Peyer's patch (tissue), 4 donors: ENCODE measurements around the gene NEURL2. TPM values are rescaled to one million over a fixed set of nuclear protein-coding genes. Genes with fewer than 3 reads are reported as not detected.

Experiments used
- DNase-seq, 3 donors: peaks; one replicate each; pipeline ENCODE4 v3.0.0-alpha.2; 2017 to 2019
- H3K27ac ChIP-seq, 4 donors: fragments of 200-600 bp; sonication (generic); one replicate each; pipeline ENCODE4 v1.5.1; 2016 to 2019
- H3K27me3 ChIP-seq, 2 donors: fragments of 200-600 bp; sonication (generic); one replicate each; pipeline ENCODE4 v1.5.1; 2019
- H3K36me3 ChIP-seq, 3 donors: fragments of 200-600 bp; sonication (generic); one replicate each; pipeline ENCODE4 v1.5.1; 2016 to 2019
- H3K4me1 ChIP-seq, 4 donors: fragments of 200-600 bp; sonication (generic); one replicate each; pipeline ENCODE4 v1.5.1; 2016 to 2019
- H3K4me3 ChIP-seq, 4 donors: fragments of 200-600 bp; sonication (generic); 1 replicate in 3 of 4; 2 replicates in 1 of 4; pipeline ENCODE4 v1.5.1; 2016 to 2019; ENCODE audit warnings: mild to moderate bottlenecking in 1 of 4
- H3K9me3 ChIP-seq, 4 donors: fragments of 200-600 bp; sonication (generic); one replicate each; pipeline ENCODE4 v1.5.1; 2016 to 2019; ENCODE audit warnings: mild to moderate bottlenecking in 1 of 4
- POLR2A ChIP-seq, 2 donors: fragments of 450-650 bp; IDR thresholded peaks; one replicate each; pipeline ENCODE4 v1.5.1; 2017; ENCODE audit warnings: antibody characterized with exemption in 2 of 2, mild to moderate bottlenecking in 2 of 2, moderate library complexity in 2 of 2
- total RNA-seq, 4 donors: library from RNA; depleted of rRNA; stranded (reverse); fragments of >200 nt; gene quantifications; one replicate each; pipeline ENCODE4 v1.1.0, GENCODE V29; 2016
- TF ChIP-seq, protein P1 (sequence below), 6 experiments: fragments of 450-650 bp in 4 of 6; fragments of 200-600 bp in 2 of 6; sonication (generic) in 1 of 6; IDR thresholded peaks; one replicate each; pipeline ENCODE4 v1.5.1; 2017 to 2019; ENCODE audit warnings: antibody characterized with exemption in 6 of 6, mild to moderate bottlenecking in 3 of 6, moderate library complexity in 1 of 6

The NEURL2 gene
- total RNA-seq, 4 donors from 2014 or later = 3.3 to 27.6 (median 23.9) TPM

DNA sequence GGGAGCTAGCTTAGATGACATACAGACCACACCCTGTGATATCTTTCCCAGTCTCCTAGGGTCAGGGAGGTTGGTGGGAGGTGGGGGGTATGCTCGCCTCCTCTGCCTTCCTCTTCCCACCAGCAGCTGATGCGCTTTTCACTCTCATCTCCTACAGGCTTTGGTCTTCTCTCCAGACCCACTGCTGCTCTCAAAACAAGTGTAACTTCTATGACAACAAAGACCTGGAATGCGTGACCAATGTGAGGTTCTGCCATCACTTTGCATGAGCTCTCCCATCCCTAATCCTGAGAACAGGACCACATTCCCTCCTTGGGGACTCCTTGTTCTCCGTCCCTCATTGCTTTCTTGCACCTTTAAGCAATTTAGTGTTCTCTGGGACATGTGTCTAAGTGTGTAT, 2.8 kb upstream of the NEURL2 start:
- Histone ChIP-seq H3K9me3 (no peaks in the 10 kb centered on the region), H3K4me1 (peaks cover 0 to 37% (median 11%) of the 10 kb centered on the region in 4 donors), H3K27me3 (no peaks in the 10 kb centered on the region), H3K4me3 (no peak overlapping the region), H3K36me3 (peaks cover 0 to 51% (median 0%) of the 10 kb centered on the region in 3 donors), H3K27ac (no peak overlapping the region)
- DNase-seq = no peak
- TF ChIP-seq, protein P1, sequence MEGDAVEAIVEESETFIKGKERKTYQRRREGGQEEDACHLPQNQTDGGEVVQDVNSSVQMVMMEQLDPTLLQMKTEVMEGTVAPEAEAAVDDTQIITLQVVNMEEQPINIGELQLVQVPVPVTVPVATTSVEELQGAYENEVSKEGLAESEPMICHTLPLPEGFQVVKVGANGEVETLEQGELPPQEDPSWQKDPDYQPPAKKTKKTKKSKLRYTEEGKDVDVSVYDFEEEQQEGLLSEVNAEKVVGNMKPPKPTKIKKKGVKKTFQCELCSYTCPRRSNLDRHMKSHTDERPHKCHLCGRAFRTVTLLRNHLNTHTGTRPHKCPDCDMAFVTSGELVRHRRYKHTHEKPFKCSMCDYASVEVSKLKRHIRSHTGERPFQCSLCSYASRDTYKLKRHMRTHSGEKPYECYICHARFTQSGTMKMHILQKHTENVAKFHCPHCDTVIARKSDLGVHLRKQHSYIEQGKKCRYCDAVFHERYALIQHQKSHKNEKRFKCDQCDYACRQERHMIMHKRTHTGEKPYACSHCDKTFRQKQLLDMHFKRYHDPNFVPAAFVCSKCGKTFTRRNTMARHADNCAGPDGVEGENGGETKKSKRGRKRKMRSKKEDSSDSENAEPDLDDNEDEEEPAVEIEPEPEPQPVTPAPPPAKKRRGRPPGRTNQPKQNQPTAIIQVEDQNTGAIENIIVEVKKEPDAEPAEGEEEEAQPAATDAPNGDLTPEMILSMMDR (IDR thresholded peaks at IDR 0.05) = no peak
- TF ChIP-seq POLR2A (IDR thresholded peaks at IDR 0.05) = no peak

- peaks cover 0 to 50% (median 0%) of the 10 kb centered on the region in 3 donors for H3K36me3 ChIP-seq
- peaks cover 0 to 38% (median 11%) of the 10 kb centered on the region in 4 donors for H3K4me1 ChIP-seq
- DNase-seq = peak in 2 of 3 donors; percentile 68 to 73
- H3K27me3 ChIP-seq = no peaks in the 10 kb centered on the region
- H3K4me3 ChIP-seq = peak overlapping the region in 1 of 4 donors; percentile 71
- TF ChIP-seq, protein P1 (IDR thresholded peaks at IDR 0.05) = no peak
- peak in 1 of 2 donors; percentile 19 for TF ChIP-seq POLR2A (IDR thresholded peaks at IDR 0.05)
- peak overlapping the region; percentile 28 to 92 (median 47) for H3K27ac ChIP-seq
- H3K9me3 ChIP-seq = no peaks in the 10 kb centered on the region
These were observed 2.0 kb upstream of the NEURL2 start for GRCh38 chr20:45892828-45893500.

- no peak for DNase-seq
- Histone ChIP-seq H3K27me3 (no peaks in the 10 kb centered on the region), H3K4me1 (peaks cover 0 to 38% (median 11%) of the 10 kb centered on the region in 4 donors), H3K9me3 (no peaks in the 10 kb centered on the region), H3K4me3 (peak overlapping the region; percentile 71 to 89 (median 88)), H3K36me3 (peaks cover 0 to 43% (median 0%) of the 10 kb centered on the region in 3 donors), H3K27ac (peak overlapping the region in 3 of 4 donors; percentile 83 to 92 (median 84))
- TF ChIP-seq POLR2A (IDR thresholded peaks at IDR 0.05) = no peak
- TF ChIP-seq, protein P1 (IDR thresholded peaks at IDR 0.05) = no peak
These were observed 1.2 kb upstream of the NEURL2 start for GRCh38 chr20:45892049-45892825.

DNA sequence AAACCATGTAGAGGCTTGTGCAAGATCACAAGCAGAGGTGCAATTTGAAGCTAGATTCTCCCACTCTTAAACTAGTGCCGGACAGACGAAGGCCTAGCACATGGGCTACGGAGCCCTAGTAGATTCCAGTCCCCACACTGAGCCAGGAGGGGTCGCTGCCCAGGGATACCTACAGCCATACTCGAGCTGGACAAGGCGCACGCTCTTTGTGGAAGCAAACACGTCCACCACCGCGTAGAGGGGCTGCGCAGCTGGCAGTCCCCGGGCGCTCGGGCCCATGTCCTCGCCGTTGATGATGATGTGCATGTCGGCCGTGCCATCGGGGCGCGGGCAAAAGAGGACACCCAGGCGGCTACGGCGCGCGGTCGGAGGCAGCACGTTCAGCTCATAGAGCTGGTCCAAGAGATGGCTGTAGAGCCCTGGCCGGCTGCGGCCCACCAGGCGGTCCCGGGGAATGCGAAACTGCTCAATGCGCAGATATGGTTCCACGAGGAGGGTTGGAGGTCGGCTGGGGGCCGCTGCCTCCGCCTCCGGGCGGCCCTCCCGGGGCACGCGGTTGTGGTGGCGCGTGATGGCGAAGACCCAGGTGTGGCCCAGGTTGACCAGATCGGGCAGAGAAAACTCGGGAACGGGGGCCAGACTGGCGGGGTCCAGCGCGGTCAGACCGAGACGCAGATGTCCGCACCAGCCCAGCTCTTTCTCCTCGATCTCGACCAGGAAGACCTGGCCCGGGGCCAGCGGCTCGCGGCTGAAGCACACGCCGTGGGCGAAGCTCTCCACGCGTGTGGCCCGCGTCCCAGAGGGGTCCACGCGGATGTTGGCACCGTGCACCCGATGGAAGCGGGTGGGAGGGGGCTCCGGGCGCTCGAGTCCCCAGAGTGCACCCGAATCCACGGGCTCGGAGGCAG, 677 bp downstream of the NEURL2 start:
- no peaks in the 10 kb centered on the region for H3K27me3 ChIP-seq
- H3K36me3 ChIP-seq = peaks cover 0 to 38% (median 0%) of the 10 kb centered on the region in 3 donors
- peak overlapping the region; percentile 71 to 89 (median 88) for H3K4me3 ChIP-seq
- DNase-seq = peak; percentile 82 to 89 (median 83)
- H3K4me1 ChIP-seq = peaks cover 0 to 42% (median 11%) of the 10 kb centered on the region in 4 donors
- peak overlapping the region; percentile 72 to 92 (median 84) for H3K27ac ChIP-seq
- TF ChIP-seq POLR2A (IDR thresholded peaks at IDR 0.05) = peak in 1 of 2 donors; percentile 9
- TF ChIP-seq, protein P1 (IDR thresholded peaks at IDR 0.05) = peak; percentile 15 to 62 (median 54)
- no peaks in the 10 kb centered on the region for H3K9me3 ChIP-seq

GRCh38 chr20:45888681-45889080, 2.3 kb downstream of the NEURL2 start:
- Histone ChIP-seq H3K36me3 (peaks cover 0 to 30% (median 0%) of the 10 kb centered on the region in 3 donors), H3K4me1 (peaks cover 0 to 51% (median 11%) of the 10 kb centered on the region in 4 donors), H3K9me3 (no peaks in the 10 kb centered on the region), H3K27me3 (no peaks in the 10 kb centered on the region), H3K4me3 (no peak overlapping the region), H3K27ac (no peak overlapping the region)
- DNase-seq = no peak
- TF ChIP-seq, protein P1 (IDR thresholded peaks at IDR 0.05) = peak in 1 of 6 experiments; percentile 6
- no peak for TF ChIP-seq POLR2A (IDR thresholded peaks at IDR 0.05)
